Upper lobe of right lung (tissue), 1 donor: ENCODE data around the gene IFITM10. TPM values are rescaled to one million over a fixed set of nuclear protein-coding genes. Genes with fewer than 3 reads are reported as not detected.
"Not testable (repeated sequence)": the region's sequence is repeated elsewhere in the genome, so short reads cannot be mapped to it uniquely, and the experiment has no call there.

ENCODE experiments used
- ATAC-seq: fragments of 200-7000 bp; cut with Tn5 transposase; one replicate; pipeline ENCODE4 v1.9.1; 2020; ENCODE audit warnings: mild to moderate bottlenecking, moderate library complexity
- DNase-seq: peaks from one replicate; pipeline ENCODE4 v3.0.0-alpha.2; 2020
- H3K27ac ChIP-seq: fragments of 200-600 bp; one replicate; pipeline ENCODE4 v1.8.0; 2022
- H3K27me3 ChIP-seq: fragments of 200-600 bp; one replicate; pipeline ENCODE4 v1.8.0; 2022; ENCODE audit warnings: mild to moderate bottlenecking
- H3K36me3 ChIP-seq: fragments of 200-600 bp; one replicate; pipeline ENCODE4 v1.8.0; 2022
- H3K4me1 ChIP-seq: fragments of 200-600 bp; one replicate; pipeline ENCODE4 v1.8.0; 2022
- H3K4me3 ChIP-seq: fragments of 200-600 bp; one replicate; pipeline ENCODE4 v1.8.0; 2022; ENCODE audit warnings: mild to moderate bottlenecking
- H3K9me3 ChIP-seq: fragments of 200-600 bp; one replicate; pipeline ENCODE4 v1.8.0; 2022
- CTCF ChIP-seq: fragments of 200-600 bp; IDR thresholded peaks from one replicate; pipeline ENCODE4 v1.8.0; 2022; ENCODE audit warnings: antibody characterized with exemption
- intact Hi-C: fragments of 100-400 bp; cut with DNase I; formaldehyde crosslinking; loops from one replicate; pipeline ENCODE4 v1.11.0; 2022
- total RNA-seq: library from RNA; stranded (reverse); fragmentation: NEBNext Ultra II Directional; extraction: Animal tissue kit (Norgen Biotek cat#: 25700); gene quantifications from one replicate; pipeline ENCODE4 v1.2.1, GENCODE V29; 2021
- donor health status: DM: no; HTN: yes; CAD: no; lungs with severe emphysema.

IFITM10 gene
- total RNA-seq, 1 donor from 2014 or later, result 7.9 TPM

GRCh38 chr11:1771273-1771672, 20.9 kb upstream of the IFITM10 start:
- TF ChIP-seq CTCF, result no peak
- no peak overlapping the region for H3K4me3 ChIP-seq
- no peak overlapping the region for H3K27ac ChIP-seq
- no peak for DNase-seq
- no peak for ATAC-seq
- intact Hi-C loops, result no loop called here
- no peaks in the 10 kb centered on the region for H3K27me3 ChIP-seq
- H3K9me3 ChIP-seq, result no peaks in the 10 kb centered on the region
- no peaks in the 10 kb centered on the region for H3K36me3 ChIP-seq
- H3K4me1 ChIP-seq, result peaks cover 6% of the 10 kb centered on the region

GRCh38 chr11:1770528-1770927, 20.1 kb upstream of the IFITM10 start:
- TF ChIP-seq CTCF, result no peak
- DNase-seq (no peak), ATAC-seq (peak; percentile 29)
- H3K4me1 ChIP-seq, result peaks cover 6% of the 10 kb centered on the region
- intact Hi-C loops, result no loop called here
- H3K9me3 ChIP-seq, result no peaks in the 10 kb centered on the region
- no peak overlapping the region for H3K4me3 ChIP-seq
- H3K27ac ChIP-seq, result no peak overlapping the region
- H3K36me3 ChIP-seq, result no peaks in the 10 kb centered on the region
- H3K27me3 ChIP-seq, result no peaks in the 10 kb centered on the region

- DNase-seq (no peak), ATAC-seq (no peak)
- intact Hi-C loops, result no loop called here
- Histone ChIP-seq H3K27me3 (no peaks in the 10 kb centered on the region), H3K36me3 (no peaks in the 10 kb centered on the region), H3K4me1 (peaks cover 6% of the 10 kb centered on the region), H3K9me3 (no peaks in the 10 kb centered on the region), H3K4me3 (no peak overlapping the region), H3K27ac (no peak overlapping the region)
- TF ChIP-seq CTCF, result no peak
Observed at GRCh38 chr11:1770061-1770460, 19.7 kb upstream of the IFITM10 start.

GRCh38 chr11:1769304-1769936, 19.0 kb upstream of the IFITM10 start:
- H3K4me3 ChIP-seq, H3K9me3 ChIP-seq, H3K27me3 ChIP-seq, H3K4me1 ChIP-seq, intact Hi-C loops, H3K27ac ChIP-seq, DNase-seq, H3K36me3 ChIP-seq, ATAC-seq: not testable (repeated sequence)

- H3K9me3 ChIP-seq, result no peaks in the 10 kb centered on the region
- ATAC-seq (no peak), DNase-seq (no peak)
- intact Hi-C loops, result no loop called here
- no peak overlapping the region for H3K4me3 ChIP-seq
- no peaks in the 10 kb centered on the region for H3K36me3 ChIP-seq
- H3K4me1 ChIP-seq, result peaks cover 6% of the 10 kb centered on the region
- no peak for TF ChIP-seq CTCF
- no peaks in the 10 kb centered on the region for H3K27me3 ChIP-seq
- H3K27ac ChIP-seq, result no peak overlapping the region
Observed at GRCh38 chr11:1768141-1768469, 17.7 kb upstream of the IFITM10 start.

GRCh38 chr11:1767399-1768140, 17.2 kb upstream of the IFITM10 start:
- Histone ChIP-seq H3K36me3 (no peaks in the 10 kb centered on the region), H3K27me3 (no peaks in the 10 kb centered on the region), H3K4me3 (no peak overlapping the region), H3K9me3 (no peaks in the 10 kb centered on the region), H3K4me1 (peaks cover 7% of the 10 kb centered on the region), H3K27ac (no peak overlapping the region)
- no peak for ATAC-seq
- DNase-seq, result peak; percentile 48
- intact Hi-C loops, result no loop called here
- no peak for TF ChIP-seq CTCF
